SK-N-SH treated with all-trans-retinoic acid at 6 μM for 48 hours (cell line): ENCODE measurements around the gene EFL1.

ENCODE experiments used
- ATAC-seq: fragments of 200-7000 bp; cut with Tn5 transposase; 3 replicates; pipeline ENCODE4 v1.9.1; 2020; ENCODE audit warnings: mild to moderate bottlenecking, moderate library complexity
- ARNTL ChIP-seq: fragments of 450-650 bp; formaldehyde crosslinking; IDR thresholded peaks from 2 replicates; pipeline ENCODE4 v1.5.0; 2020; ENCODE audit warnings: low read depth, mild to moderate bottlenecking, moderate library complexity, borderline replicate concordance
- CSDC2 ChIP-seq: fragments of 250-450 bp; sonication (Bioruptor Pico); IDR thresholded peaks from 2 replicates; pipeline ENCODE4 v1.5.0; 2020; ENCODE audit warnings: mild to moderate bottlenecking, moderate library complexity
- ESRRG ChIP-seq: fragments of 250-450 bp; sonication (Bioruptor Pico); IDR thresholded peaks from 2 replicates; pipeline ENCODE4 v1.6.1; 2021; ENCODE audit warnings: mild to moderate bottlenecking
- GLIS3 ChIP-seq: fragments of 250-450 bp; sonication (Bioruptor Pico); IDR thresholded peaks from 2 replicates; pipeline ENCODE4 v1.5.0; 2020; ENCODE audit warnings: mild to moderate bottlenecking, moderate library complexity
- ISL1 ChIP-seq: fragments of 250-450 bp; sonication (Bioruptor Pico); IDR thresholded peaks from 2 replicates; pipeline ENCODE4 v2.1.2; 2022; ENCODE audit warnings: mild to moderate bottlenecking, moderate library complexity
- OSR1 ChIP-seq: fragments of 250-450 bp; sonication (Bioruptor Pico); IDR thresholded peaks from 2 replicates; pipeline ENCODE4 v1.8.0; 2022; ENCODE audit warnings: moderate library complexity, mild to moderate bottlenecking, inconsistent platforms
- PPARA ChIP-seq: fragments of 250-450 bp; sonication (Bioruptor Pico); IDR thresholded peaks from 2 replicates; pipeline ENCODE4 v1.5.0; 2020; ENCODE audit warnings: mild to moderate bottlenecking, borderline replicate concordance
- RARB ChIP-seq: fragments of 250-450 bp; sonication (Bioruptor Pico); IDR thresholded peaks from 2 replicates; pipeline ENCODE4 v1.8.0; 2021; ENCODE audit warnings: mild to moderate bottlenecking, moderate library complexity
- SNAI2 ChIP-seq: fragments of 250-450 bp; sonication (Bioruptor Pico); IDR thresholded peaks from 2 replicates; pipeline ENCODE4 v1.5.0; 2020; ENCODE audit warnings: mild to moderate bottlenecking, moderate library complexity
- TCF4 ChIP-seq: fragments of 250-450 bp; sonication (Bioruptor Pico); IDR thresholded peaks from 2 replicates; pipeline ENCODE4 v1.8.0; 2021; ENCODE audit warnings: mild to moderate bottlenecking, moderate library complexity, borderline replicate concordance
- TOX ChIP-seq: fragments of 250-450 bp; sonication (Bioruptor Pico); IDR thresholded peaks from 2 replicates; pipeline ENCODE4 v1.8.0; 2021; ENCODE audit warnings: mild to moderate bottlenecking, moderate library complexity, borderline replicate concordance
- ZC3H10 ChIP-seq: fragments of 250-450 bp; sonication (Bioruptor Pico); IDR thresholded peaks from 2 replicates; pipeline ENCODE4 v1.5.1; 2021; ENCODE audit warnings: mild to moderate bottlenecking, moderate library complexity
- ZFP3 ChIP-seq: fragments of 250-450 bp; sonication (Bioruptor Pico); IDR thresholded peaks from 2 replicates; pipeline ENCODE4 v1.5.0; 2020; ENCODE audit warnings: mild to moderate bottlenecking, moderate library complexity
- ZFP30 ChIP-seq: fragments of 450-650 bp; formaldehyde crosslinking; IDR thresholded peaks from 2 replicates; pipeline ENCODE4 v1.5.0; 2022; ENCODE audit warnings: mild to moderate bottlenecking, moderate library complexity
- ZNF565 ChIP-seq: fragments of 450-650 bp; formaldehyde crosslinking; conservative IDR thresholded peaks from 2 replicates; pipeline ENCODE4 v1.5.0; 2020; ENCODE audit warnings: low read depth, mild to moderate bottlenecking, moderate library complexity
- ZNF70 ChIP-seq: fragments of 450-650 bp; formaldehyde crosslinking; IDR thresholded peaks from 2 replicates; pipeline ENCODE4 v1.5.0; 2020; ENCODE audit warnings: mild to moderate bottlenecking, moderate library complexity
- ZNF8 ChIP-seq: fragments of 450-650 bp; formaldehyde crosslinking; IDR thresholded peaks from 2 replicates; pipeline ENCODE4 v1.5.0; 2020; ENCODE audit warnings: mild to moderate bottlenecking, moderate library complexity
- TF ChIP-seq, protein P1 (sequence below): fragments of 250-450 bp; sonication (Bioruptor Pico); IDR thresholded peaks from 2 replicates; pipeline ENCODE4 v1.5.1; 2021; ENCODE audit warnings: mild to moderate bottlenecking, moderate library complexity
- TF ChIP-seq, protein P2 (sequence below): fragments of 250-450 bp; sonication (Bioruptor Pico); IDR thresholded peaks from 2 replicates; pipeline ENCODE4 v1.8.0; 2021; ENCODE audit warnings: low read depth, mild to moderate bottlenecking, moderate library complexity, borderline replicate concordance
- TF ChIP-seq, protein P3 (sequence below): fragments of 250-450 bp; sonication (Bioruptor Pico); IDR thresholded peaks from 2 replicates; pipeline ENCODE4 v1.5.1; 2020; ENCODE audit warnings: low read depth, mild to moderate bottlenecking, moderate library complexity
- TF ChIP-seq, protein P4 (sequence below): fragments of 250-450 bp; sonication (Bioruptor Pico); IDR thresholded peaks from 2 replicates; pipeline ENCODE4 v1.8.0; 2020; ENCODE audit warnings: mild to moderate bottlenecking, moderate library complexity, borderline replicate concordance
- TF ChIP-seq, protein P5 (sequence below): fragments of 250-450 bp; sonication (Bioruptor Pico); IDR thresholded peaks from 2 replicates; pipeline ENCODE4 v1.5.0; 2020; ENCODE audit warnings: mild to moderate bottlenecking, moderate library complexity

Gene EFL1

DNA sequence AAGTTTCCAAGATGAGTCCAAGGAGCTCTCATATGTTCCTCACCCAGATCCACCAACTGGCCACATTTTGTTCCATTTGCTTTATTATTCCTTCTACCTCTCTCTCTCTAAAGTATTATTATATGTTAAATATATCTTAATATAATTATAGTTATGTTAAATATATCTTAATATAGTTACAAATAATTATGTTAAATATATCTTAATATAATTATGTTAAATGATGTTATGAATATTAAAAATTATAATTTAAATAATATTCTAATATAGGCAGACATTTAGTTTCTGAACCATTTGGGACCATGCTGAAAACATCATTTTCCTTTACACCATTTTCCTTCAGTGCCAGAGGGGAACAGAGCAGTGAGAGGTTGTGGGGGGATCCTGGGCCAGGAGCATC is 166.7 kb downstream of the EFL1 start (continued):
- TF ChIP-seq, protein P1, sequence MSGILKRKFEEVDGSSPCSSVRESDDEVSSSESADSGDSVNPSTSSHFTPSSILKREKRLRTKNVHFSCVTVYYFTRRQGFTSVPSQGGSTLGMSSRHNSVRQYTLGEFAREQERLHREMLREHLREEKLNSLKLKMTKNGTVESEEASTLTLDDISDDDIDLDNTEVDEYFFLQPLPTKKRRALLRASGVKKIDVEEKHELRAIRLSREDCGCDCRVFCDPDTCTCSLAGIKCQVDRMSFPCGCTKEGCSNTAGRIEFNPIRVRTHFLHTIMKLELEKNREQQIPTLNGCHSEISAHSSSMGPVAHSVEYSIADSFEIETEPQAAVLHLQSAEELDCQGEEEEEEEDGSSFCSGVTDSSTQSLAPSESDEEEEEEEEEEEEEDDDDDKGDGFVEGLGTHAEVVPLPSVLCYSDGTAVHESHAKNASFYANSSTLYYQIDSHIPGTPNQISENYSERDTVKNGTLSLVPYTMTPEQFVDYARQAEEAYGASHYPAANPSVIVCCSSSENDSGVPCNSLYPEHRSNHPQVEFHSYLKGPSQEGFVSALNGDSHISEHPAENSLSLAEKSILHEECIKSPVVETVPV, result no peak
- no peak for TF ChIP-seq SNAI2 (CRISPR knock-in tag)

DNA sequence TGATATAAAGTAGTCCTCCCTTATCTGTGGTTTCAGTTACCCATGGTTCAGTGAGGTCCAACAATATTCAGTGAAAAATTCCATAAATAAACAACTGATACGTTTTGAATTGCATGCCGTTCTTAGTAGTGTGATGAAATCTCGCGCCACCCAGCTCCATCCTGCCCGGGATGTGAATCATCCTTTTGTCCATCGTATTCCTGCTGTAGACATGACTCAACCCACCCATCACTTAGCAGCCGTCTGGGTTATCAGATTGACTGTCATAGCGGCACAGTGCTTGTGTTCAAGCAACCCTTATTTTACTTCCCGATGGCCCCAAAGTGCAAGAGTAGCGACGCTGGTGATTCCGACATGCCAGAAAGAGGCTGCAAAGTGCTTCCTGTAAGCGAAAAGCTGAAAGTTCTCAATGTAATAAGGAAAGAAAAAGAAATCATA is 168.7 kb downstream of the EFL1 start:
- ATAC-seq, result peak; percentile 96
- no peak for TF ChIP-seq ESRRG (CRISPR knock-in tag)
- no peak for TF ChIP-seq ZNF8 (CRISPR knock-in tag)
- no peak for TF ChIP-seq ZNF565
- no peak for TF ChIP-seq ZFP3 (CRISPR knock-in tag)
- peak; percentile 53; the same call in 1 of the 2 replicates for TF ChIP-seq ISL1 (CRISPR knock-in tag)
- TF ChIP-seq ZC3H10 (CRISPR knock-in tag), result no peak
- TF ChIP-seq RARB (CRISPR knock-in tag), result no peak

DNA sequence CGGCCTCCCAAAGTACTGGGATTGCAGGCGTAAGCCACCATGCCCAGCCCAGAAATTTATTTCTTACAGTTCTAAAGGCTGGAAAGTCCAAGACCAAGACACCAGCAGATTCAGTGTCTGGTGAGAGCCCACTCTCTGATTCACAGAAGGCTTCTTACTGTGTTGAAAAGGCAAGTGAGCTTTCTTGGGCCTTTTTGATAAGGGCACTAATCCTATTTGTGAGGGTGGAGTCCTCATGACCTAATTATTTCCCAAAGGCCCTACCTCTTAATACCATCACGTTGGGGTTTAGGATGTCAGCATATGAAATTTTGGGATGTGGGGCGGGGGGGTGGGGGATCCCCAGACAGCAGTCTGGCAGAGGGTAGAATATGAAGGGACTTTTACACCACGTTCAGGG is 169.2 kb downstream of the EFL1 start:
- TF ChIP-seq, protein P2, sequence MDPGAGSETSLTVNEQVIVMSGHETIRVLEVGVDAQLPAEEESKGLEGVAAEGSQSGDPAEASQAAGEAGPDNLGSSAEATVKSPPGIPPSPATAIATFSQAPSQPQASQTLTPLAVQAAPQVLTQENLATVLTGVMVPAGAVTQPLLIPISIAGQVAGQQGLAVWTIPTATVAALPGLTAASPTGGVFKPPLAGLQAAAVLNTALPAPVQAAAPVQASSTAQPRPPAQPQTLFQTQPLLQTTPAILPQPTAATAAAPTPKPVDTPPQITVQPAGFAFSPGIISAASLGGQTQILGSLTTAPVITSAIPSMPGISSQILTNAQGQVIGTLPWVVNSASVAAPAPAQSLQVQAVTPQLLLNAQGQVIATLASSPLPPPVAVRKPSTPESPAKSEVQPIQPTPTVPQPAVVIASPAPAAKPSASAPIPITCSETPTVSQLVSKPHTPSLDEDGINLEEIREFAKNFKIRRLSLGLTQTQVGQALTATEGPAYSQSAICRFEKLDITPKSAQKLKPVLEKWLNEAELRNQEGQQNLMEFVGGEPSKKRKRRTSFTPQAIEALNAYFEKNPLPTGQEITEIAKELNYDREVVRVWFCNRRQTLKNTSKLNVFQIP (CRISPR knock-in tag), result no peak
- TF ChIP-seq TOX, result no peak
- no peak for TF ChIP-seq OSR1 (CRISPR knock-in tag)
- TF ChIP-seq TCF4 (CRISPR knock-in tag), result no peak
- TF ChIP-seq, protein P3, sequence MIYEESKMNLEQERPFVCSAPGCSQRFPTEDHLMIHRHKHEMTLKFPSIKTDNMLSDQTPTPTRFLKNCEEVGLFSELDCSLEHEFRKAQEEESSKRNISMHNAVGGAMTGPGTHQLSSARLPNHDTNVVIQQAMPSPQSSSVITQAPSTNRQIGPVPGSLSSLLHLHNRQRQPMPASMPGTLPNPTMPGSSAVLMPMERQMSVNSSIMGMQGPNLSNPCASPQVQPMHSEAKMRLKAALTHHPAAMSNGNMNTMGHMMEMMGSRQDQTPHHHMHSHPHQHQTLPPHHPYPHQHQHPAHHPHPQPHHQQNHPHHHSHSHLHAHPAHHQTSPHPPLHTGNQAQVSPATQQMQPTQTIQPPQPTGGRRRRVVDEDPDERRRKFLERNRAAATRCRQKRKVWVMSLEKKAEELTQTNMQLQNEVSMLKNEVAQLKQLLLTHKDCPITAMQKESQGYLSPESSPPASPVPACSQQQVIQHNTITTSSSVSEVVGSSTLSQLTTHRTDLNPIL (CRISPR knock-in tag), result no peak
- no peak for TF ChIP-seq ISL1 (CRISPR knock-in tag)
- TF ChIP-seq RARB (CRISPR knock-in tag), result no peak
- no peak for TF ChIP-seq ZFP30 (CRISPR knock-in tag)
- no peak for TF ChIP-seq ZC3H10 (CRISPR knock-in tag)
- no peak for TF ChIP-seq ZNF70 (CRISPR knock-in tag)
- TF ChIP-seq, protein P4, sequence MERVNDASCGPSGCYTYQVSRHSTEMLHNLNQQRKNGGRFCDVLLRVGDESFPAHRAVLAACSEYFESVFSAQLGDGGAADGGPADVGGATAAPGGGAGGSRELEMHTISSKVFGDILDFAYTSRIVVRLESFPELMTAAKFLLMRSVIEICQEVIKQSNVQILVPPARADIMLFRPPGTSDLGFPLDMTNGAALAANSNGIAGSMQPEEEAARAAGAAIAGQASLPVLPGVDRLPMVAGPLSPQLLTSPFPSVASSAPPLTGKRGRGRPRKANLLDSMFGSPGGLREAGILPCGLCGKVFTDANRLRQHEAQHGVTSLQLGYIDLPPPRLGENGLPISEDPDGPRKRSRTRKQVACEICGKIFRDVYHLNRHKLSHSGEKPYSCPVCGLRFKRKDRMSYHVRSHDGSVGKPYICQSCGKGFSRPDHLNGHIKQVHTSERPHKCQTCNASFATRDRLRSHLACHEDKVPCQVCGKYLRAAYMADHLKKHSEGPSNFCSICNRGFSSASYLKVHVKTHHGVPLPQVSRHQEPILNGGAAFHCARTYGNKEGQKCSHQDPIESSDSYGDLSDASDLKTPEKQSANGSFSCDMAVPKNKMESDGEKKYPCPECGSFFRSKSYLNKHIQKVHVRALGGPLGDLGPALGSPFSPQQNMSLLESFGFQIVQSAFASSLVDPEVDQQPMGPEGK, result no peak
- TF ChIP-seq ZFP3 (CRISPR knock-in tag), result no peak
- TF ChIP-seq, all 23 proteins: peak for 0
- ATAC-seq, result no peak

DNA sequence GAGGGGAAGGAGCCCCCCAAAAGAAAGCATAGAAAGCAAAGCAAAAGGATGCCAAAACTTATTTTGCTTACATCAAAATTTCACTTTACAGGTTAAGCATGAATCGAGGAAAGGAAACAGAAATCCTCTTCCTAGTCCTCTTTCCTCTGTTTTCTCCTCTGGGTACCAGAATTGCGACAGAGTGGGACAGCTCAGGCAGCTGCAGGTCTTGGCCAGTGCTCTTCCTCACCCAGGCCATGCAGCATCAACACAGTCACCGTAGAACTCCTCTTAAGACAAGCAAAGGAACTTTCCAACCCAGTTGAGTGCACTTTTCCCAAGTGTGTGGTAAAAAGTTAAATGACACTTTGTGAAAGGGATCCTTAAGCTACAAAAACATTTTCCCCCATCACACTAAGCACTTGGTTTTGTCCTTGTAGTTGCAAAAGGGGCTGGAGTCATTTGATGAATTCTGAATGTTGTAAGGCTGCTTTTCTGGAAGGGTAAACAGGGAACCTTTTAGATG is 170.8 kb downstream of the EFL1 start:
- TF ChIP-seq SNAI2 (CRISPR knock-in tag) (no peak), ZNF8 (CRISPR knock-in tag) (no peak), ARNTL (no peak), TCF4 (CRISPR knock-in tag) (no peak), ZNF70 (CRISPR knock-in tag) (no peak), TOX (no peak), GLIS3 (CRISPR knock-in tag) (no peak), ZFP3 (CRISPR knock-in tag) (no peak), ZNF565 (no peak), ESRRG (CRISPR knock-in tag) (no peak), RARB (CRISPR knock-in tag) (no peak), ZFP30 (CRISPR knock-in tag) (no peak), OSR1 (CRISPR knock-in tag) (no peak), ISL1 (CRISPR knock-in tag) (no peak), CSDC2 (CRISPR knock-in tag) (no peak), ZC3H10 (CRISPR knock-in tag) (no peak), PPARA (no peak)
- TF ChIP-seq, protein P4, result no peak
- TF ChIP-seq, protein P3 (CRISPR knock-in tag), result no peak
- TF ChIP-seq, protein P5, sequence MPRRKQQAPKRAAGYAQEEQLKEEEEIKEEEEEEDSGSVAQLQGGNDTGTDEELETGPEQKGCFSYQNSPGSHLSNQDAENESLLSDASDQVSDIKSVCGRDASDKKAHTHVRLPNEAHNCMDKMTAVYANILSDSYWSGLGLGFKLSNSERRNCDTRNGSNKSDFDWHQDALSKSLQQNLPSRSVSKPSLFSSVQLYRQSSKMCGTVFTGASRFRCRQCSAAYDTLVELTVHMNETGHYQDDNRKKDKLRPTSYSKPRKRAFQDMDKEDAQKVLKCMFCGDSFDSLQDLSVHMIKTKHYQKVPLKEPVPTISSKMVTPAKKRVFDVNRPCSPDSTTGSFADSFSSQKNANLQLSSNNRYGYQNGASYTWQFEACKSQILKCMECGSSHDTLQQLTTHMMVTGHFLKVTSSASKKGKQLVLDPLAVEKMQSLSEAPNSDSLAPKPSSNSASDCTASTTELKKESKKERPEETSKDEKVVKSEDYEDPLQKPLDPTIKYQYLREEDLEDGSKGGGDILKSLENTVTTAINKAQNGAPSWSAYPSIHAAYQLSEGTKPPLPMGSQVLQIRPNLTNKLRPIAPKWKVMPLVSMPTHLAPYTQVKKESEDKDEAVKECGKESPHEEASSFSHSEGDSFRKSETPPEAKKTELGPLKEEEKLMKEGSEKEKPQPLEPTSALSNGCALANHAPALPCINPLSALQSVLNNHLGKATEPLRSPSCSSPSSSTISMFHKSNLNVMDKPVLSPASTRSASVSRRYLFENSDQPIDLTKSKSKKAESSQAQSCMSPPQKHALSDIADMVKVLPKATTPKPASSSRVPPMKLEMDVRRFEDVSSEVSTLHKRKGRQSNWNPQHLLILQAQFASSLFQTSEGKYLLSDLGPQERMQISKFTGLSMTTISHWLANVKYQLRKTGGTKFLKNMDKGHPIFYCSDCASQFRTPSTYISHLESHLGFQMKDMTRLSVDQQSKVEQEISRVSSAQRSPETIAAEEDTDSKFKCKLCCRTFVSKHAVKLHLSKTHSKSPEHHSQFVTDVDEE (CRISPR knock-in tag), result no peak
- ATAC-seq, result no peak
